Measurements from ENCODE around the gene TICRR. TPM values are rescaled to one million over a fixed set of nuclear protein-coding genes. Genes with fewer than 3 reads are reported as not detected.

Gene TICRR
- total RNA-seq, 1 experiment from 2014 or later = 37.4 TPM

DNA sequence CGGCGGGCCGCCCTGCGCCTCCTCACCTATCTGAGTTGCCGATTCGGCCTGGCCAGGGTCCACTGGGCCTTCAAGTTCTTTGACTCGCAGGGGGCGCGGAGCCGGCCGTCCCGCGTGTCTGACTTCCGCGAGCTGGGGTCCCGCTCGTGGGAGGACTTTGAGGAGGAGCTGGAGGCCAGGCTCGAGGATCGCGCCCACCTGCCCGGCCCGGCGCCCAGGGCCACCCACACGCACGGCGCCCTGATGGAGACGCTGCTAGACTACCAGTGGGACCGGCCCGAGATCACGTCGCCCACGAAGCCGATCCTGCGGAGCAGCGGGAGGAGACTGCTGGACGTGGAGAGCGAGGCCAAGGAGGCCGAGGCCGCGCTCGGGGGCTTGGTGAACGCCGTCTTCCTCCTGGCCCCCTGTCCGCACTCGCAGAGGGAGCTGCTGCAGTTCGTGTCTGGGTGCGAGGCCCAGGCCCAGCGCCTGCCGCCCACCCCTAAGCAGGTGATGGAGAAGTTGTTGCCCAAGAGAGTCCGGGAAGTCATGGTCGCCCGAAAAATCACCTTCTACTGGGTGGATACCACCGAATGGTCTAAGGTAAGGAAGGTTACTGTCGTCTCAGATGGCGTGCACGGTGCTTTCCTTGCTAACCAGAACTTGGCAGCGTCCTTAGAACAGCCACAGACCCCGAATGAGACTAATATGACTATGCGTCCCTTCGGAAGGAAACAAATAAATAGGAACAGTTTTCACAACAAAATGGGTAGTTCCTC is 567 bp downstream of the TICRR start (continued):
- TF ChIP-seq, protein P1, sequence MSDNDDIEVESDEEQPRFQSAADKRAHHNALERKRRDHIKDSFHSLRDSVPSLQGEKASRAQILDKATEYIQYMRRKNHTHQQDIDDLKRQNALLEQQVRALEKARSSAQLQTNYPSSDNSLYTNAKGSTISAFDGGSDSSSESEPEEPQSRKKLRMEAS (CRISPR knock-in tag; IDR thresholded peaks at IDR 0.05) = peak; percentile 51
- TF ChIP-seq, protein P2, sequence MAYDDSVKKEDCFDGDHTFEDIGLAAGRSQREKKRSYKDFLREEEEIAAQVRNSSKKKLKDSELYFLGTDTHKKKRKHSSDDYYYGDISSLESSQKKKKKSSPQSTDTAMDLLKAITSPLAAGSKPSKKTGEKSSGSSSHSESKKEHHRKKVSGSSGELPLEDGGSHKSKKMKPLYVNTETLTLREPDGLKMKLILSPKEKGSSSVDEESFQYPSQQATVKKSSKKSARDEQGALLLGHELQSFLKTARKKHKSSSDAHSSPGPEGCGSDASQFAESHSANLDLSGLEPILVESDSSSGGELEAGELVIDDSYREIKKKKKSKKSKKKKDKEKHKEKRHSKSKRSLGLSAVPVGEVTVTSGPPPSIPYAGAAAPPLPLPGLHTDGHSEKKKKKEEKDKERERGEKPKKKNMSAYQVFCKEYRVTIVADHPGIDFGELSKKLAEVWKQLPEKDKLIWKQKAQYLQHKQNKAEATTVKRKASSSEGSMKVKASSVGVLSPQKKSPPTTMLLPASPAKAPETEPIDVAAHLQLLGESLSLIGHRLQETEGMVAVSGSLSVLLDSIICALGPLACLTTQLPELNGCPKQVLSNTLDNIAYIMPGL (CRISPR knock-in tag; IDR thresholded peaks at IDR 0.05) = 0 out of 2 replicates have a peak, but pooled peaks have one; percentile 67
- TF ChIP-seq GABPB1 (CRISPR knock-in tag; IDR thresholded peaks at IDR 0.05) = no peak; the same call in 1 of the 2 replicates
- no peak for TF ChIP-seq RORB (CRISPR knock-in tag; IDR thresholded peaks at IDR 0.05)
- no peak; the same call in 1 of the 2 replicates for TF ChIP-seq KAT7 (CRISPR knock-in tag; IDR thresholded peaks at IDR 0.05; ENCODE audit: borderline replicate concordance)
- no peak for TF ChIP-seq NR3C1 (CRISPR knock-in tag; conservative IDR thresholded peaks at IDR 0.05; ENCODE audit: low read depth)
- TF ChIP-seq, protein P3, sequence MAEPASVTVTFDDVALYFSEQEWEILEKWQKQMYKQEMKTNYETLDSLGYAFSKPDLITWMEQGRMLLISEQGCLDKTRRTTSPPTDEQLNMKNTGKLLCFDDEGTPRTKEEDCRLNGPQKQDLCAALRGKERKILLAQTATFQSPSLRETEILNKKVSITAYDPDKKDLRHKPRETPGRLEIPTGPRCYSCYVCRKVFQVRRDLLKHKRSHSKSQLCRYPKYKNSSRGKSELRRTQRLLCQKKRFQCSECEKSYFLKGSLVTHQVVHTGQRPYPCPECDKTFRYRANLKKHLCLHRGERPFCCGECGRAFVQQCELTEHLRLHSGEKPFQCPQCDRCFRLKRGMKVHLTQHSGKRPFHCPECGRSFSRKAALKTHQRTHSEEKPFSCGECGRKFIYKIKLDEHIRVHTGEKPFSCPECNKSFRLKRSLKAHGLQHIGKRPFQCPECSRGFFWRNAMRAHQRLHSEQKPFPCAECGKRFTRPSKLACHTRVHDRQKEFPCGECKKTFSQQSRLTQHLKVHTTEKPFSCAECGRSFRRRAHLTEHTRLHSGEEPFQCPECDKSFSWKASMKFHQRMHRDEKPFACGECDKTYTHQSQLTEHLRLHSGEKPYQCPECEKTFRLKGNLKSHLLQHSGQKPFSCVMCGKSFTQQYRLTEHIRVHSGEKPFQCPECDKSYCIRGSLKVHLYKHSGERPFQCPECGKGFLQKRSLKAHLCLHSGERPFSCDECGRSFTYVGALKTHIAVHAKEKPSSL (CRISPR knock-in tag; conservative IDR thresholded peaks at IDR 0.05) = no peak
- TF ChIP-seq ZNF416 (CRISPR knock-in tag; IDR thresholded peaks at IDR 0.05) = no peak
- TF ChIP-seq SMAD3 (CRISPR knock-in tag; IDR thresholded peaks at IDR 0.05; ENCODE audit: borderline replicate concordance) = no peak
- TF ChIP-seq, protein P4, sequence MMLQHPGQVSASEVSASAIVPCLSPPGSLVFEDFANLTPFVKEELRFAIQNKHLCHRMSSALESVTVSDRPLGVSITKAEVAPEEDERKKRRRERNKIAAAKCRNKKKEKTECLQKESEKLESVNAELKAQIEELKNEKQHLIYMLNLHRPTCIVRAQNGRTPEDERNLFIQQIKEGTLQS (CRISPR knock-in tag; conservative IDR thresholded peaks at IDR 0.05) = no peak
- TF ChIP-seq ETV6 (CRISPR knock-in tag; IDR thresholded peaks at IDR 0.05) = peak; percentile 38; the same call in 1 of the 2 replicates
- no peak for TF ChIP-seq ZNF138 (CRISPR knock-in tag; conservative IDR thresholded peaks at IDR 0.05)
- TF ChIP-seq ZNF317 (CRISPR knock-in tag; IDR thresholded peaks at IDR 0.05; ENCODE audit: borderline replicate concordance, low read depth) = no peak
- no peak for TF ChIP-seq SMAD4 (CRISPR knock-in tag; IDR thresholded peaks at IDR 0.05)
- TF ChIP-seq IRF2 (CRISPR knock-in tag; IDR thresholded peaks at IDR 0.05; ENCODE audit: borderline replicate concordance, low read depth) = no peak
- TF ChIP-seq ZNF396 (CRISPR knock-in tag; IDR thresholded peaks at IDR 0.05; ENCODE audit: borderline replicate concordance) = no peak
- TF ChIP-seq, protein P5, sequence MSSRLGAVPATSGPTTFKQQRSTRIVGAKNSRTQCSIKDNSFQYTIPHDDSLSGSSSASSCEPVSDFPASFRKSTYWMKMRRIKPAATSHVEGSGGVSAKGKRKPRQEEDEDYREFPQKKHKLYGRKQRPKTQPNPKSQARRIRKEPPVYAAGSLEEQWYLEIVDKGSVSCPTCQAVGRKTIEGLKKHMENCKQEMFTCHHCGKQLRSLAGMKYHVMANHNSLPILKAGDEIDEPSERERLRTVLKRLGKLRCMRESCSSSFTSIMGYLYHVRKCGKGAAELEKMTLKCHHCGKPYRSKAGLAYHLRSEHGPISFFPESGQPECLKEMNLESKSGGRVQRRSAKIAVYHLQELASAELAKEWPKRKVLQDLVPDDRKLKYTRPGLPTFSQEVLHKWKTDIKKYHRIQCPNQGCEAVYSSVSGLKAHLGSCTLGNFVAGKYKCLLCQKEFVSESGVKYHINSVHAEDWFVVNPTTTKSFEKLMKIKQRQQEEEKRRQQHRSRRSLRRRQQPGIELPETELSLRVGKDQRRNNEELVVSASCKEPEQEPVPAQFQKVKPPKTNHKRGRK (CRISPR knock-in tag; IDR thresholded peaks at IDR 0.05; ENCODE audit: borderline replicate concordance) = no peak
- no peak for TF ChIP-seq SP1 (CRISPR knock-in tag; conservative IDR thresholded peaks at IDR 0.05)
- no peak for TF ChIP-seq NFE2L1 (CRISPR knock-in tag; IDR thresholded peaks at IDR 0.05)
- TF ChIP-seq, protein P6, sequence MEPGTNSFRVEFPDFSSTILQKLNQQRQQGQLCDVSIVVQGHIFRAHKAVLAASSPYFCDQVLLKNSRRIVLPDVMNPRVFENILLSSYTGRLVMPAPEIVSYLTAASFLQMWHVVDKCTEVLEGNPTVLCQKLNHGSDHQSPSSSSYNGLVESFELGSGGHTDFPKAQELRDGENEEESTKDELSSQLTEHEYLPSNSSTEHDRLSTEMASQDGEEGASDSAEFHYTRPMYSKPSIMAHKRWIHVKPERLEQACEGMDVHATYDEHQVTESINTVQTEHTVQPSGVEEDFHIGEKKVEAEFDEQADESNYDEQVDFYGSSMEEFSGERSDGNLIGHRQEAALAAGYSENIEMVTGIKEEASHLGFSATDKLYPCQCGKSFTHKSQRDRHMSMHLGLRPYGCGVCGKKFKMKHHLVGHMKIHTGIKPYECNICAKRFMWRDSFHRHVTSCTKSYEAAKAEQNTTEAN (CRISPR knock-in tag; IDR thresholded peaks at IDR 0.05) = 0 out of 2 replicates have a peak, but pooled peaks have one; percentile 45
- TF ChIP-seq ZNF121 (CRISPR knock-in tag; IDR thresholded peaks at IDR 0.05) = peak; percentile 96
- TF ChIP-seq, protein P7, sequence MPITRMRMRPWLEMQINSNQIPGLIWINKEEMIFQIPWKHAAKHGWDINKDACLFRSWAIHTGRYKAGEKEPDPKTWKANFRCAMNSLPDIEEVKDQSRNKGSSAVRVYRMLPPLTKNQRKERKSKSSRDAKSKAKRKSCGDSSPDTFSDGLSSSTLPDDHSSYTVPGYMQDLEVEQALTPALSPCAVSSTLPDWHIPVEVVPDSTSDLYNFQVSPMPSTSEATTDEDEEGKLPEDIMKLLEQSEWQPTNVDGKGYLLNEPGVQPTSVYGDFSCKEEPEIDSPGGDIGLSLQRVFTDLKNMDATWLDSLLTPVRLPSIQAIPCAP (CRISPR knock-in tag; IDR thresholded peaks at IDR 0.05) = no peak
- TF ChIP-seq ZNF263 (CRISPR knock-in tag; IDR thresholded peaks at IDR 0.05; ENCODE audit: low read depth) = 0 out of 2 replicates have a peak, but pooled peaks have one; percentile 50
- no peak for TF ChIP-seq NR2C2 (CRISPR knock-in tag; IDR thresholded peaks at IDR 0.05)
- TF ChIP-seq CBFB (CRISPR knock-in tag; IDR thresholded peaks at IDR 0.05; ENCODE audit: low read depth) = no peak
- no peak for TF ChIP-seq NR1H2 (CRISPR knock-in tag; IDR thresholded peaks at IDR 0.05)
- no peak for TF ChIP-seq ZNF232 (CRISPR knock-in tag; IDR thresholded peaks at IDR 0.05)
- TF ChIP-seq, protein P8, sequence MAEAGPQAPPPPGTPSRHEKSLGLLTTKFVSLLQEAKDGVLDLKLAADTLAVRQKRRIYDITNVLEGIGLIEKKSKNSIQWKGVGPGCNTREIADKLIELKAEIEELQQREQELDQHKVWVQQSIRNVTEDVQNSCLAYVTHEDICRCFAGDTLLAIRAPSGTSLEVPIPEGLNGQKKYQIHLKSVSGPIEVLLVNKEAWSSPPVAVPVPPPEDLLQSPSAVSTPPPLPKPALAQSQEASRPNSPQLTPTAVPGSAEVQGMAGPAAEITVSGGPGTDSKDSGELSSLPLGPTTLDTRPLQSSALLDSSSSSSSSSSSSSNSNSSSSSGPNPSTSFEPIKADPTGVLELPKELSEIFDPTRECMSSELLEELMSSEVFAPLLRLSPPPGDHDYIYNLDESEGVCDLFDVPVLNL (CRISPR knock-in tag; IDR thresholded peaks at IDR 0.05; ENCODE audit: borderline replicate concordance, low read depth) = no peak
- no peak for TF ChIP-seq MYBL2 (CRISPR knock-in tag; IDR thresholded peaks at IDR 0.05)
- no peak for TF ChIP-seq HMGA2 (CRISPR knock-in tag; IDR thresholded peaks at IDR 0.05)

Measured in WTC11 (cell line).